GM21529 (cell line): ENCODE data around the gene THEMIS.
"Not testable (repeated sequence)": the region's sequence is repeated elsewhere in the genome, so short reads cannot be mapped to it uniquely, and the experiment has no call there.

Experiments
- ATAC-seq: cut with Tn5 transposase; IDR thresholded peaks from one replicate; pipeline ENCODE4 v1.9.1; 2021; ENCODE audit not compliant: unreplicated experiment

Gene THEMIS

GRCh38 chr6:127807806-127808517 lies 92.9 kb downstream of the THEMIS start:
- ATAC-seq: no peak

DNA sequence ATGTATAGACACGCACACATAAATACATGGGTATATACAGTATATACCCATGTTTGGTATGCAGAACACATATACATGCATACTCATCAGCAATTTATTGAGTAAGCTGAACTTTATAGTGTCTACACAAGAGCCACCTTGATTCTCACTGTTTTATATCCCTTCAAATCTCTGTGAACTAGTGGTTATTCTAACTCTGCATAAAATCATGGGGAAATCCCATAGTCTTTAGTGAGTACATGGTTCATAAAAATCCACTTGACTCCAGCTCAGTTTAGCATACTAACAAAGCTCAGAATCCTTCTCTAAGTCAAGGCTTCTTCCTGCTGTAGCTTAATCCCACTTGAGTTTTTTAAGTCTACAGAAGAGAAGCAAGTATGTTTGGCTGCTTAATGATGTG lies 104.1 kb downstream of the THEMIS start:
- ATAC-seq: no peak

DNA sequence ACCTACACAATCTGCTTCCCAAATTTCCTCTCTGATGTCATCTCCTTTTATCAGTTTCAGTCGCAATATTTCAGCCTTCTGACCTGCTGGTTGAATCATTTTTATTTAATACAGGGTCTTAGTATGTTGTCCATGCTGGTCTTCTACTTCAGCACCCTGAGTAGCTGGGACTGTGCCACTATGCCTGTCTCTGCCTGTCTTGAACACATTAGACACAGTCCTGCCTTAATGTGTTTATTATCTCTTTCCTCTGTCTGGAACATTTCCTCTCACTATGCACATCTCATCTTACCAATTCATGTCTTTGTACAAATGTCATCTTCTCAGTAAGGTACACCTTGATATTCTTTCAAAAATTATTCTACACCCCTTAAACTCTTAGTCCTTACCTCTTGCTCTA lies 106.5 kb downstream of the THEMIS start:
- ATAC-seq: no peak

GRCh38 chr6:127793396-127793795 lies 107.5 kb downstream of the THEMIS start:
- no peak for ATAC-seq

GRCh38 chr6:127792616-127793015 lies 108.2 kb downstream of the THEMIS start:
- no peak for ATAC-seq

DNA sequence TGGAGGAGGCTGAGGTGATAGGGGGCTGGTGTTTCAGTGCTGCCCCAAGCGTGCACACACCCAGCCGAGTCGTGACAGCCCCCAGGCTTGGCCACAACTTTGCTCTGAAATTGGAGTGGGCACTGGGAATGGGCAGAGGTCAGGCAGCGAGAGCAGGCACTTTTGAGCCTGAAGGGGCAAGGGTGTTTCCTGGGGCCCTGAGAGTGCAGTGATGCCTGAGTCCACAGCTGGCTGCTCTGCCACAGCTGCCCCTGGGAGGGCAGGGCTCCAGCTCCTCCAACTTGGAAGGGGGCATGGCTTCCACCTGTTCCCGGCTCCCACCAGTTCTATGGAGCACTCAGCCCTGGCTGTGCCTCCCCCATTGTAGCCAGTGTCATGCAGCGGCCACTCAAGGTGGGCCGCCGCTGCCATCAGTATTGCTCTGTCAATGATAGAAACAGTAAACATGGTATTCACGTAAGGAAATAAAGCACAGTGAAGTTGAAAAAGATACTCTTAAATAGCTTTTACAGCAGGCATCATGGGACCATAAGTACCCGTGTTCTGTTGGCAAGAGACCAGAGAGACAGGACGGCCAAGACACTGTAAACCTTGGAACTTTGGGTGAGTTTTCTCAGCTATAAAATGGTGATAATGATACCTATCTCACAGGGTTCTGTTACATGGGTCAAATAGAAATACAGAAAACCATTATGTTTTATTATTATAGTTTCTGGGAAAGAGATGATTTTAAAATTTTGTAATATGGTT lies 108.9 kb downstream of the THEMIS start:
- no peak for ATAC-seq

DNA sequence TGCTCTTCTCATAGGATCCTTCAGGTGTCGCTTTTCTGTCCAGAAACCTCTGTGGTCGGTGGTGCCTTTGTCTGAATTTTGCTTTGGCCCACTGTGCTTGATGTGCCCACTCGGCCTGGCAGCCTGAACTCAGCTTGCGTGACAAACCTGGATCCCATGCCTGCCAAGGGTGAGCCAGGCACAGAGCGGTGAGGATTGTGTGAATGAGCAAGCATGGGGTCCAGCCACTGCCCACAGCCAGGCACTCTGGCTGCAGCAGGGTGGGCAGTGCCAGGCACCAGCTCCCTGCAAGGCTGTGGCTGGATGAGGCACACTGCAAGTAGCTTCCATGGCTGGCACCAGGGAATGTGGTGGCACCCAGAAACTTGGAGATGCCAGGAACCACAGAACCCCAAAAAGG lies 110.3 kb downstream of the THEMIS start:
- no peak for ATAC-seq

DNA sequence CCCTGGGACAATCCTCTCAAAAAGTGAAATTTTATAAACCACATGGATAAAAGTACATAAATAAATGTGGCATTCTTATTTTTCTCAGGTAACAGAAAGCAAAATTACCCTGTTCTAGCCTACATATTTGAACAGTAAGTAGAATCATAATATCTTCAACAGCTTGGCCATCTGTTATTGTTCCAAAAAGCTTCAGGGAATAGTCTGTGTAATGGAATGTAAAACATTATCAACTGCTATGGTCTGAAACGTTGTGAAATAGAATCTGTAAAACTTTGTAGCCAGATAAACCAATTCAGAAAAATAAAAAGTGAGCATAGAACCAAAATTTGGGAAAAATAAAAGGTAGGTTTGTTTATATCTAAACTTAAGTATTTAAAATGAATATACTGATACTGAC lies 114.7 kb downstream of the THEMIS start:
- ATAC-seq: no peak

DNA sequence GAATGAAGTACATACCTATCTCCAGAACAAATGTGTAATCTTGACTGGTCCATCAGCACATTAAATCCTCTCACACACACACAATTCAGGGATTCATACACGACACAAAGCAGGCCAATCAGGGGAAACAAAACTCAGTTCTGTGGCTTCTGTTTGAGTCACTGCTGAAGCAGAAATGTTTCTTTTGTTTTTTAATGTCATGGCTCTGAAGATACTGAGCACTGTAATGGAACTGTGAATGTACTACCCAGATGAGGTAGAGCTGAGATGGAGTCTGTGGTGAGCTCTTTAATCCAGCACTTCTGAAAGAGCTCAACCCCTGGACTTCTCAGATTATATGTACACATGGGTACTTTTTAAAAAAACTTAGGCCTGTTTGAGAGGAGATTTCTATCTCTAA lies 116.4 kb downstream of the THEMIS start:
- ATAC-seq: no peak

GRCh38 chr6:127781636-127782272 lies 119.1 kb downstream of the THEMIS start:
- not testable (repeated sequence) for ATAC-seq

DNA sequence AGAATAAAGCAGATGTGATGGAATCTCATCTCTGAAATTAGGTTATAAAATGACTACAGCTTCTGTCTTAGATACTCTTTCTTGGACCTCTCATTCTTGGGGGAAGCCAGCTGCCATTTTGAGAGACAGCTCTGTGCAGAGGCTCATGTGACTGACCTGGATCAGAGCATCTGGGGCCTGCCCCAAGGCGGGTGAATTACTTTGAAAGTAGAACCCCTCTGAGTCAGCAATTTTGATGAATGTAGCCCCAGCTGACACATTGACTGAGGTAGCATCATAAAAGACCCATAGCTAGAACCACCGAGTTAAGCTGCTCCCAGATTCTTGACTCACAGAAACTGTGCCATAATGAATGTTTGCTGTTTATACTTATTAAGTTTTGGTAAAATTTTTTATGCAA lies 124.5 kb downstream of the THEMIS start:
- no peak for ATAC-seq

DNA sequence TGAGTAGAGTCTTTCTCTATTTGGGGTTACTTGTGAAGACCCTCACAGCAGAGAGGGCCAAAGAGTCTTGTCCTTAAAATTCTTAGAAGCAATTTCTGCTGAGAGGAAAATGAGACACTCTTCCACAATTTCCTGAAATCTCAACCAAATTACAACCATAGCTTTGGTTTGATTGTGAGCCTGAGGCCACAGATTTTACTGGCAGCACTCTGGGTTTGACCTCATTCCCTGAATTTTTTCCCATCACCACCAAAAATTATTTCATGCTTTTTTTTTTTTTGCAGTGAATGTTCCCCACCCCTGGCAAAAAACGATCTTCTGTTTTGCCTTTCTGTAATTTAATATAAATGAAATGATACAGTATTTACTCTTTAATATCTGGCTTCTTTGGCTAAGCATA lies 125.5 kb downstream of the THEMIS start:
- no peak for ATAC-seq

DNA sequence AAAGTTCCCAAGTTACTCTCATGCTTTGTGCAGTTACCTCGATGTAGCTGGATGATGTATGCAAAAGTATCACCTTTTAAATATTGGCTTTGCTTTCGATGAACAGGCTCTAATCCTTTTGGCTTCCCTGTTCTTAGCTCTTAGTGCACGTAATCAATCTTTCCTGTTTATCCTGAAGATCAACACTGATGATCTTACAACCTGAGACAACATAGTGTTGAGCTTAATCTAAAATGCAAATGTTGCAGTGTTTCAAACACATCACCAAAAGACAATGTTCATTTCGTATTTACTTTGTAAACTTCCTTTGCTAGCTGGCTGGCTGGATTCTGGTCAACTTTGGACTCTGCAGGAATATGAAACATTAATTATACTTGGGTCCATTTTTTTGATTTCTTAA lies 132.1 kb downstream of the THEMIS start:
- ATAC-seq: no peak

- no peak for ATAC-seq
Observed at GRCh38 chr6:127768223-127768622, 132.6 kb downstream of the THEMIS start.

- ATAC-seq: no peak
Observed at GRCh38 chr6:127765949-127766348, 134.9 kb downstream of the THEMIS start.

- no peak for ATAC-seq
Observed at GRCh38 chr6:127762284-127762683, 138.6 kb downstream of the THEMIS start.

DNA sequence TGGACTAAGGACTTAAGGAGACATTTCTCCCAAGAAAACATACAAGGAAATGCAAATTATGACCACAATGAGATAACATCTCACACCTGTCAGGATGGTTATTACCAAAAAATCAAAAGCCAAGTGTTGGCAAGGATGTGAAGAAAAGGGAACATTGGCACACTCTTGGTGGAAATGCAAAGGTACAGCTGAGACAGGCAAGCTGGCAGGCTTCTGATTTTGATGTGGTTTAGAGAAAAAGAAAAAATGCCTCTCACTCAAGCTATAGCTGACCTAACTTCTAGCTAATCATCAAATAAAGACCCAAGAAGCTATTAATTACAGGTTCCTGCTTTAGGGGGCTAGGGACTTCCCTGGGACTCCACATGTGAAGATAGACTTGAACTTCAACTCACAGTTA lies 139.8 kb downstream of the THEMIS start:
- no peak for ATAC-seq

GRCh38 chr6:127749095-127749494 lies 151.8 kb downstream of the THEMIS start:
- no peak for ATAC-seq

DNA sequence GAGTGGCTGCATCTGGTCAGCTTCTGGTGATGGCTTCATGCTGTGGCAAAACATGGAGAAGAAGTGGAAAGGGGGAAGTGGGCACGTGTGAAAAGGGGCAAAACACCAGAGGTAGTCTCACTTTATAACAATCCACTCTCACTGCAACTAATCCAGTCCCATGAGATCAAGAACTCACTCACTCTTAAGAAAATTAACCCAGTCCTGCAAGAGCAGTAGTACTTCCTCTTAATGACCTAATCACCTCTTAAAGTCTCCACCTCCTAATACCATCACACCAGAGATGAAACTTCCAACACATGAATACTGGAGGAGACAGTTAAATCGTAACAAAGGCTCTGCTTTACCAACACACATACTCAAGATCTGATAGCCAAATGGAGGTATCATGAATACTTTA lies 152.6 kb downstream of the THEMIS start:
- no peak for ATAC-seq

GRCh38 chr6:127738423-127738822 lies 162.4 kb downstream of the THEMIS start:
- ATAC-seq: no peak

DNA sequence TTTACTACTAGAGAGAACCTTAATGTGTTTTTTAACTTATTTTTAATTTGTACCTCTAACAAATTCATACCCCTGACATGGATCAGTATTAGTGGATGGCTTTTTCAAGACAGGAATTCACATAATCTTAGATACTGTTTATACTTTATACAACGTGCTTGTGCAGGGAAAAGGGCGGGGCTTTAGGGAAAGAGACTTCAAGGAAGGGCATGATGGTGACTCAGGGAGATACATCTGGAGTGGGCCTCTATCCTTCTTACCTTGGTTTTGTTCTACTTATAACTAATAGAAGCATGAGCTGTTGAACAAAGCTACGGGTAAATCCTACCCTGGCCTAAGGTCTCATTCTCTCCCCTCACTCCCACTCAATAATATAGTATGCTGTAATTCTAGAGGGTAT lies 163.1 kb downstream of the THEMIS start:
- no peak for ATAC-seq

- ATAC-seq: peak; percentile 97
Observed at GRCh38 chr6:127737009-127737486, 163.8 kb downstream of the THEMIS start.
